H54 (cell line): ENCODE measurements around the gene WFS1.

Experiments used
- DNase-seq: peaks from one replicate; pipeline ENCODE4 v3.0.0; 2011; ENCODE audit warnings: low spot score, mixed read lengths; ENCODE audit not compliant: insufficient read length
- FAIRE-seq: peaks from 3 replicates; lab custom pipeline; 2011; peaks lifted over from hg19 to GRCh38; lab: Jason Lieb, UNC
- POLR2A ChIP-seq: IDR thresholded peaks from 2 replicates; pipeline ENCODE4 v1.6.1; 2011; ENCODE audit warnings: low read depth, mild to moderate bottlenecking, low read length

The WFS1 gene

DNA sequence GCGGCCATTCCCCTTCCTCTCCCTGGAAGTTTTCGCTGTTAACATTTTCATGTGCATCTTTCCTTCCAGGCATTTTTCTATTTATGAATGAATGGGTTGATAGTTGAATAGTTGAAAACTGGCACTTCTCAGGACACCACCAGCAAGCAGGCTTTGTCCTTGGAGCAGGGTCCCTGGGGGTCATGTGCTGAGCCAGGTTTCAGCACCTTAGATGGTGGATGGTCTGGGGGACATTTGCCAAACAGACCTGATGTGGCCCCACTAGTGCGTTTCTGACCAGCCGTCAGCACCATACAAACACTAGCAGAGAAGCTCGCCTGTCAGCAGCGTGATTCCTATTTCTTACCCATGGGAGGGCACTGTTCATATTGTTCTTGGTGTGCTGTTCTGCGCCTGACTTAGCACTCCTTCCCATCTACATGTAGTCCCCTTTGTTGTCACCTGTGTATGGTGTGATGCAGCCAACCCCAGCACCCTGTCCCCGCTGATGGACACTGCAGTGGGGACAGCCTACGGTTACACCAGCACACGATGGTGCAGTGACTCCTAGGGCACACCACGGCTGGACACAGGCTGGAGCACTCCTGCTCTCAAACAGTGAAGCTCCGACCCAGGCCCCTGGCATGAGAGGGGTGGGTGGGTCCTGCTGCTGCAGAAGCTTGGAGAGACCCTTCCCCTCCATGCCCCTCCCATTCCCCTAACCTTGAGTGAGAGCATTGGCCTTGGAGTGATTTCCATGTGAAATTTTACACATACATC lies 27.2 kb upstream of the WFS1 start:
- DNase-seq (no peak), FAIRE-seq (no peak)
- TF ChIP-seq POLR2A: no peak

DNA sequence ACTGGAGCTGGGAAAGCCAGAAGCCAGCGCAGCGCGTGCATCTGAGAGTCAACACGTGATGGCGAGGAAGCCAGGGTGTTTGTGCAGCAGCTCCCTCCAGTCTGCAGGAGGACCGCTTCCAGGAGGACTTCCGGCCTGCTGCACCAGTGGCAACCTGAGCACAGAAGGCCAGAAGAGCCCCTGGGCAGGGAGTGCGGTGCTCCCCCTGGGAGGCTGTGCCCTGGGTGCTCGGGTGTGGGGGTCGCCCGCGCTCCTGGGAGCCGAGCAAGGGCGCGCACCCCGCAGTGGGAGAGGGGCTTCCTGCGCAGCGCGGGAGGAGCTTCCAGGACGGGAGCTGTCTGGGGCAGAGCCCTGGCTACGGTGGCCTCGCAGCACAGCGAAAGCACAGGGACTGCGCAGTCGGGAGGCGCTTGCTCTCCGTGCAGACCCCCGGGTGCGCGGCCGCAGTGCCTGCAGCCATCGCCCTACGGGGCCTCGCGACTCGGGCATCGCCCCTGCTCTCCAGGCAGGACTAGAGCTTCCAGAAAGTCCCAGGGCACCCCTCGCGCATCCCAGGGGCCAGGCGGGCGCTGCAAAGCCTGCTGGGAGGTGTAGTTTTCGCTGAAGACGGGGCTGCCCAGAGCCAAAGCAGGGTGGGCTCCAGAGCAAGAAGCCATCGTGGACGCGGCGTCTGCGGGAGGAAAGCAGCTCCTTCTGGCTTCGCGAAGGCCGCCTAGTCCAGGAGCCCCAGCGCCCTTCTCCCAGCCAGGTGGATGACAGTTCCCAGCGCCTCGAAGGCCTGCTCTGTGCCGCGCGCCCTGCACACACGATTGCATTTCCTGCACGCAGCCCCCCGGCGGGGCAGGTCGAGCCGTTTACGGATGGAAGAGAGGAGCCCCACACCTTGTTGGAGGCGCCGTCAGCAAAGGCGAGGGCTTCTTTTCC lies 24.1 kb upstream of the WFS1 start:
- TF ChIP-seq POLR2A: no peak
- FAIRE-seq: no peak
- no peak for DNase-seq

DNA sequence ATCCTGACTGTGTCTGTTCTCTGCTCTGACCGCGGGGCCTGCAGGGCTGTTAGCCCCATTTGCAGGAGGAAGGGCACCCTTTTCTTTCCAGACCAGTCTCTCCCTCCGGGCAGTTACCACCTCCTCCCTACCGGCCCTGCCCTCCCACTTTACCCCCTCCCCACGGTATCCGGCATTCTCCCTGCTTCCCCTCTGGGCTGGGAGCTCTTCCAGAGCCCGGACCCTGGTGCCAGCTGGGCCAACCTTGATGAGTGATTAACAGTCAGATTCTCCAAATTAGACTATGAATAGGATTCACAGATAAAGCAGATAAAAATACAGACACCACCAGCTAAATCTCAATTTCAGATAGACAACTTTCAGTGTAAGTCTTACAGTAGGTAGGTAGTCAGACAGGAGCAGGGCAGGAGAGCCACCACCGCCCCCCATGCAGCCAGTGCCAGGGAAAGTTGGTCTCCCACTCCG lies 23.4 kb upstream of the WFS1 start:
- FAIRE-seq (no peak), DNase-seq (no peak)
- no peak for TF ChIP-seq POLR2A

DNA sequence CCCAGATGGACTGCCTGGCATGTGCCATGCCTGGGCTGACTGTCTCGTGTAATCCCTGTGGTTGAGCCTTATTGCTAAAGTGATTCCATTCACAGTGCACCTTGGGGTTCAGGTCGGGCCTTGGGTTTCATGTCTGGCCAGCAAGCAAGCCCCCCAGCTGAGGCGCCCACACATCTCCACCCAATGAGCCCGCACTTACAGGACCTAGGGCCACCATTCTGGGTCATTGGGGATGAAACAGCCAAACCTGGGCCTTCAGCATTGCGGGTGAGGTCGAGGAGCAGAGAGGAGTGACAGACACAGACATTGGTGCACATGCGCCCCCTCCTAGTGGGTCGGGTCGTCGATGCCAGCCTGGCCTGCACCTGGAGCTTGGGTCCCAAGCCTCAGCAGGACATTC lies 21.3 kb upstream of the WFS1 start:
- no peak for FAIRE-seq
- no peak for TF ChIP-seq POLR2A
- no peak for DNase-seq

DNA sequence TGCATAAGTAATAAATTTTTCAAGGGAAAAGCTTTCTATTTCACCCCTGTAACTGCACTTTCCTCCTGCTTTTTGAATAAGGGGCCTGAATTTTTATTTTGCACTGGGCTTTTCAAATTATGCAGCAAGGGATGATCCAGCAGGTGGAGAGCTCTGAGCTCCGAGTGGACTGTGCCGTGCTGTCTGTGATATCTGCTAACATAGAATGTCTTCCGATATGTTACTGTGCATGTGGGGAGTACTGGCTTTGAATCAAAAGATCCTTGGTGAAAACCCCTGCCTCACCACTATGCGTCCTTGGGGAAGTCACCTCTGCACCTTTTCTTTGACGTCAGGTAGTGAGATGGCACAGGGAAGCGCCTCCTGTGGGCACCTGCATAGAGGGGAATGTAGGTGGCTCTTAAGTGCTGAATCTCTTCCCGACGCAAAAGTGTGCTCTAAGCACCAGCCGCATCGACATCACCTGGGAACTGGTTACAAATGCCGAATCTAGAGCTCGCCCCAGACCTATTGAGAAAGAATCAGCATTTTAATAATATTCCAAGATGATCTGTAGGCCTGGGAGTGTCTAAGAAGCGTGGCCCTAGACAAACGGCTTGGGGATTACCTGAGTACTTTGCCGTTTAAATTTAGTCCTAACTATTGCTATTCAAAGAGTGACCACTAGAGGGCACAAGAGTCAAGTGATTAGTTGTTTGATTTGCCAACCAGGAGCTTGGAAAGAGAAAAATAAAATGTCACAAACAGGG lies 19.2 kb upstream of the WFS1 start:
- no peak for TF ChIP-seq POLR2A
- DNase-seq (peak; percentile 76), FAIRE-seq (no peak)

DNA sequence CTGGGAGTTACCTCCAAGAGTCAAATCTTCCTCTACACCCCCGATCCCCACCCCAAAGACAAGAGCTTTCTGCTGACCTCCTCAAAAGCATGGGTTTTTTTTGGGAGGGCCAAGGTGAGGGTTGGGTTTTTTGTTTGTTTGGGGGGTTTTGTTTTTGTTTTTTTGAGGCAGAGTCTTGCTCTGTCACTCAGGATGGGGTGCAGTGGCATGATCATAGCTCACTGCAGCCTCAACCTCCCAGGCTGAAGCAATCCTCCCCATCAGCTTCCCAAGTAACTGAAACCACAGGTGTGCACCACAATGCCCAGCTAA lies 18.7 kb upstream of the WFS1 start:
- TF ChIP-seq POLR2A: no peak
- FAIRE-seq: no peak
- no peak for DNase-seq

DNA sequence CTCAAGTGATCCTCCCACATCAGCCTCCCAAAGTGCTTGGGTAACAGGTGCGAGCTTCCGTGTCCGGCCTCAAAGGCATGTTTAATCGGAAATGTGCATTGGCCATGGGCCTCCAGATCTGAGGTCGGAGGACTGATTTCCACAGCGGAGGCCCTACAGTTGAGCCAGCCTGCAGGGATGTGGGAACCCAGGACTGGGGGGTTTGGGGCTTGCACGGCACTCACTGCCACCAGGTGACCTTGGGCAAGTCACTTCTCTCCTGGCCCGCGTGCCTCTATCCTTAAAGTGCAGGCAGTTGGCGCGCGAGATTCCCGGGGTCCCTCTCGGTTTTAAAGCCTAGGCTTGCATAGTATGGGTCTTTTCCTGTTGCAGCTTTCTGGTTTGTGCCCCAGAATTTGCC lies 18.3 kb upstream of the WFS1 start:
- DNase-seq: no peak
- FAIRE-seq: no peak
- TF ChIP-seq POLR2A: no peak

DNA sequence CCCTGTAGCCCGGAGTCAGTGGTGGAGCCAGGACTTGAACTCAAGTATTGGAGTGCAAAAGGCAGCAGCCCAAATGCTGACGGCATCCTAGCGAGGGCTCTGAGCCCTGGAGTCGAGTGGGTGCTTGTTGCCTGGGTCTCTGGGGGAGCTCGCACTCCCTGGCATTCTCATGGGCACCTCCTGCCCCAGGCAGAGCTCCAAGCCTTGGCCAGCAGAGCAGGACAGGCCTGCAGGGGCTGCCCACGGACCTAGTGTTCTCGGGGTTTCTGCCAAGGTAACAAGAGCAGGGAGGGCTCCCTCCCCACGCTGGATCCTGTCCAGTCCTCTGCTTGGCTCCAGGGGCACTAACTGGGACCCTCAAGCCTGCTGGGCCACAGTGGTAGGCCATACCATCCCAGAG lies 17.6 kb upstream of the WFS1 start:
- TF ChIP-seq POLR2A: no peak
- DNase-seq (no peak), FAIRE-seq (no peak)

DNA sequence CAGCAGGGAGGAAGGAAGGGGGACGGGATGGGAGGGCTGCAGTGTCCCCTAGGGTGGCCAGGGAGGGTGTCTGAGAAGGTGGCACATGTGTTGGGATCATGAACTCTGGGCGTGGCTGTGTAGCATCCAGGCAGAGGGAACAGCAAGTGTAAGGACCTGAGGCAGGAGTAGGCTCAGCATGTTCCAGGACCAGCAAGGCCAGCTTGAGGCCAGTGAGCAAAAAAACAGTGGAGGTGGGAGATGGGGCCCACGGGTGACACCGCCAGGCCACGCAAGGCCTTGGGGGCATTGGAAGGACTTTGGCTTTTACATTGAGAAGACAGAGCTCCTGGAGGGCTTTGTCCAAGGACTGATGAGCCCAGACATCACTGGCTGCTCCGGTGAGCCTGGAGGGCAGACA lies 16.5 kb upstream of the WFS1 start:
- DNase-seq (no peak), FAIRE-seq (no peak)
- TF ChIP-seq POLR2A: no peak

DNA sequence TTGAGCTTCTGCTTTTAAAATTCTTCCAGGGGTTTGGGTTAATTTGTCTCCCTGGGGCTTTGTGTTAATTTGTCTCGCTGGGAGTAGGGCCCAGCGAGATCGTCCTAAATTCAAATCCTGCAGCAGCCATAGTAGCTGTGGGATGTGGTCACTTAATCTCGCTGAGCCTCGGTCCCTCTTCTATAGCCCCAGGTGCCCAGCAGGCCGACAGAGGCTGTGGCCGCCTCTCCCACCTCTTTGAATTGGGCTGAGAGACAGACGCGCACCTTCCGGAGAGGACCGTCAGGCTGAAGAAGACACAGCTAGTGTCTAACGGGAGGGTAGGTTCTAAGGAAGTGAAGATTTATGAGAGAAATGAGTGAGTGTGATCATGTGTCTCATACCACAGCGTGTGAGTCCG lies 15.7 kb upstream of the WFS1 start:
- no peak for FAIRE-seq
- TF ChIP-seq POLR2A: no peak
- DNase-seq: no peak

DNA sequence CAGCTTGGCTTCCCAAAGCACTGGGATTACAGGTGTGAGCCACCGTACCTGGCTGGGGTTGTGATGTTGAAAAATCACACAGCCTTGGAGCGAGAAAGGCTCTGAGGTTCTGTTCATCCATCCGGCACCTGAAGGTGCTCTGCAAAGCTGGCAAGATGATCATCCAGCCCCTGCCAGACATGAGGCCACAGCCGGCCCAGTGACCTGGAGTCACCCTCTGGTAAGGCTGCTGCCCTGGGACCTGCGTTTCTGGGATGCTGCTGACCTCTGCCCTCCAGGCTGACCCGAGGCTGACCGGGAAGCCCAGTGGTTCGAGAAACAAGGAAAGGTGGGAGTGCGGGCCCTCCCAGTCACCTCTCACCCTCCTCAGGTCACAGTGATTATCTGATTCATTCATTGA lies 13.5 kb upstream of the WFS1 start:
- TF ChIP-seq POLR2A: no peak
- FAIRE-seq (no peak), DNase-seq (no peak)

DNA sequence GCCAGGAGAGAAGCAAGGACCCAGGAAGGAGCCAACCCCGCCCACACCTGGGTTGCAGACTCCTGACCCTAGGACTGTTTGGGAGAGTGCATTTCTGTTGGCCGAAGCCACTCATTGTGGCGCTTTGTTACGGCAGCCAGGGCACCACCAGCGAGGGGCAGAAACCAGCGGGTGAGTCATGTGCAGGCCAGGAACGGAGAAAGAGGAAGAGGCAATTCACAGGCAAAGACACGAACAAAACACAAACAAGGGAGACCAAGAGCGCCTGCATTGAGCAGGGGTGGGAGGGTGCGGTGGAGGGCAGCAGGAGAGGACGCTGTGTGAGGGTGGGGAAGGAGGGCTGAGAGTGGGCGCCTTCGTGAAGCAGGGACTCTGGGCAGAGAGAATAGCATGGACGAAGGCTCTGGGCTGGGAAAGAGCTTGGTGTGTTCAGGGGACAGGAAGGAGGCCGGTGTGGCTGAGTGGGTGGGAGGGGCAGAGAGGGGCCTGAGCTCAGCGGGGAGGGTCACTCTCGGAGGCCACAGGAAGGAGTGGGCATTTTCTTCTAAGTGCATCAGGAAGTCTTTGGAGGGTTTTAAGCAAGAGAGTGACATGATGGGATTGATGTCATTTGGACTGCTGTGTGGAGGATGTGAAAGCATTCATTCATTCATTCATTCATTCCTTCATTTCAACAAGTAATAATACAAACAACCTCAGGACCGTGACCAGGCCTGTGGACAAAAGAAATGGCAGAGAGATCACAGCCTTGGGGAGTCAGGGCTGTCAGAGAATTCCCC lies 12.2 kb upstream of the WFS1 start:
- TF ChIP-seq POLR2A: no peak
- DNase-seq (no peak), FAIRE-seq (no peak)

DNA sequence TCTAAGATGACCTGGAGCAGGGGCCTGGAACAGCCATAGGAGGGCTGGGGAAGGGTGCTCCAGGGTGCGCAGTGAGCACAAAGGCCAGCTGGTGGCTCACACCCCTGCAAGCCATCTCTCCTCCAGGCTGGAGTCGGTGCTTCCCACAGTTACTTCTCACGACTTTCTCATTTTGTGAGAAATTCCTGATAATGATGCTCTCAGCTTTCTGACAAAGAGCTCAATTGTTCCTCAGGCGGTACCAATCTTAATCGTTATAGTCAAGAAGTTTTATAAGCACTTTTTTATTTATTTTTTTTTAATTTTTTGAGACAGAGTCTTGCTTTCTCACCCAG lies 11.7 kb upstream of the WFS1 start:
- DNase-seq: no peak
- FAIRE-seq: no peak
- TF ChIP-seq POLR2A: no peak

DNA sequence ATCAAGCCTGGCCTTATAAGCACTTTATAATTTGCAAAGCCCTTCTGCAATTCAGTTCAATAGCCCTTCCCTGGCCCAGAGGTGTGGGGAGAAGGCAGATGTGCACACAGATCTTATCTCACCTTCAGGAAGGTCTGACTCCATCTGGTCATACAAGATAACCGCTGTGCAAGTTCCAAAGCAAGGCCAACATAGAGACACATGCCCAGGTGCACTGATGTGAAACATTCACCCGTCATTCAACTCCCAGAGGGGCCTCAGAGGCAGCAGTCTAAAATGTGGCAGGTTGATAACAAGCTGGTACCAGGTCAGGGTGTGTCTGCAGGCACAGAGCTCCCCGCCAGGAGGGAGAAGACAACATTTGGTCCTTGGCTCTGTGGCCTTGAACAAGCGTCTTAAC lies 10.9 kb upstream of the WFS1 start:
- FAIRE-seq (no peak), DNase-seq (no peak)
- TF ChIP-seq POLR2A: no peak
